OCI-M1 (cell line): Measurements from ENCODE around the gene RPL35.

Source experiments
- DNase-seq: peaks from one replicate; lab custom pipeline; 2025; lab: John Stamatoyannopoulos, UW

Gene RPL35

GRCh38 chr9:124818431-124819281, 43.1 kb downstream of the RPL35 start:
- peak; percentile 36 for DNase-seq

GRCh38 chr9:124815601-124816000, 46.2 kb downstream of the RPL35 start:
- DNase-seq = no peak

- no peak for DNase-seq
These were observed 47.6 kb downstream of the RPL35 start for GRCh38 chr9:124814164-124814535.

- DNase-seq = no peak
These were observed 48.1 kb downstream of the RPL35 start for GRCh38 chr9:124813501-124814163.

- no peak for DNase-seq
These were observed 48.7 kb downstream of the RPL35 start for GRCh38 chr9:124813041-124813440.

GRCh38 chr9:124812441-124812876, 49.3 kb downstream of the RPL35 start:
- no peak for DNase-seq

GRCh38 chr9:124810663-124811355, 50.9 kb downstream of the RPL35 start:
- DNase-seq = no peak

GRCh38 chr9:124809741-124810500, 51.8 kb downstream of the RPL35 start:
- no peak for DNase-seq

GRCh38 chr9:124809211-124809610, 52.5 kb downstream of the RPL35 start:
- DNase-seq = no peak

- no peak for DNase-seq
These were observed 53.4 kb downstream of the RPL35 start for GRCh38 chr9:124808246-124808956.
